ENCODE results near the gene MEPCE. TPM values are rescaled to one million over a fixed set of nuclear protein-coding genes. Genes with fewer than 3 reads are reported as not detected.

MEPCE gene
- total and polyA plus RNA-seq, 9 of the 15 experiments (the other 6 are each of a cell fraction or from before 2014, with no cell fraction given) = 10.9 to 76.3 (median 44.1) TPM

DNA sequence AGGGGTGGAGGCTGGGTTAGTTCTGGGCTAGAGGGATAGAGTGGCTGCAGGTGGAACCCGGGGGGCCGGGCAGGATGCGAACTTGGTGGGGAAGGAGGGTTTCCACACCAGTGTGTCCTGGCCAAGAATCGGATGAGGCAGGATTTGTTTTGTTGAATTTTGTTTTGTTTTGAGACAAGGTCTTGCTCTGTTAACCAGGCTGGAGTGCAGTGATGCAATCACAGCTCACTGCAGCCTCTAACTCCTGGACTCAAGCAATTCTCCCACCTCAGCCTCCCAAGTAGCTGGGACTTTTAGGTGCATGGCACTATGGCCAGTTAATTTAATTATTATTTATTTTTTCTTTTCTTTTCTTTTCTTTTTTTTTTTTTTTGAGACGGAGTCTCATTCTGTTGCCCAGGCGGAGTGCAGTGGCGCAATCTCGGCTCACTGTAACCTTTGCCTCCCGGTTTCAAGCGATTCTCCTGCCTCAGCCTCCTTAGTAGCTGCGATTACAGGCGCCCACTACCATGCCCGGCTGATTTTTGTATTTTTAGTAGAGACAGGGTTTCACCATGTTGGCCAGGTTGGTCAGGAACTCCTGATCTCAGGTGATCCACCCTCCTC is 19.7 kb downstream of the MEPCE start (continued):
- TF ChIP-seq TBP (optimal IDR thresholded peaks at IDR 0.05; ENCODE audit: low read depth, low read length) = no peak
- TF ChIP-seq ZNF316 (IDR thresholded peaks at IDR 0.05) = no peak
- no peak for TF ChIP-seq ZNF12 (CRISPR knock-in tag; IDR thresholded peaks at IDR 0.05)
- no peak for TF ChIP-seq DPF2 (IDR thresholded peaks at IDR 0.05)
- TF ChIP-seq, protein P1, sequence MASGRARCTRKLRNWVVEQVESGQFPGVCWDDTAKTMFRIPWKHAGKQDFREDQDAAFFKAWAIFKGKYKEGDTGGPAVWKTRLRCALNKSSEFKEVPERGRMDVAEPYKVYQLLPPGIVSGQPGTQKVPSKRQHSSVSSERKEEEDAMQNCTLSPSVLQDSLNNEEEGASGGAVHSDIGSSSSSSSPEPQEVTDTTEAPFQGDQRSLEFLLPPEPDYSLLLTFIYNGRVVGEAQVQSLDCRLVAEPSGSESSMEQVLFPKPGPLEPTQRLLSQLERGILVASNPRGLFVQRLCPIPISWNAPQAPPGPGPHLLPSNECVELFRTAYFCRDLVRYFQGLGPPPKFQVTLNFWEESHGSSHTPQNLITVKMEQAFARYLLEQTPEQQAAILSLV (tag; IDR thresholded peaks at IDR 0.05) = no peak
- no peak for TF ChIP-seq CSDE1 (IDR thresholded peaks at IDR 0.05)
- no peak for TF ChIP-seq ZNF512 (tag; IDR thresholded peaks at IDR 0.05)
- no peak for TF ChIP-seq PHF8 (IDR thresholded peaks at IDR 0.05; ENCODE audit: borderline replicate concordance, low read length)
- TF ChIP-seq CTBP1 (IDR thresholded peaks at IDR 0.05; ENCODE audit: borderline replicate concordance) = no peak
- no peak for TF ChIP-seq ETV6 (IDR thresholded peaks at IDR 0.05; ENCODE audit: borderline replicate concordance in 1 of 2, low read depth in 2 of 2, low read length in 1 of 2)
- TF ChIP-seq ETV6 (CRISPR knock-in tag; IDR thresholded peaks at IDR 0.05; ENCODE audit: borderline replicate concordance) = no peak
- TF ChIP-seq, protein P2, sequence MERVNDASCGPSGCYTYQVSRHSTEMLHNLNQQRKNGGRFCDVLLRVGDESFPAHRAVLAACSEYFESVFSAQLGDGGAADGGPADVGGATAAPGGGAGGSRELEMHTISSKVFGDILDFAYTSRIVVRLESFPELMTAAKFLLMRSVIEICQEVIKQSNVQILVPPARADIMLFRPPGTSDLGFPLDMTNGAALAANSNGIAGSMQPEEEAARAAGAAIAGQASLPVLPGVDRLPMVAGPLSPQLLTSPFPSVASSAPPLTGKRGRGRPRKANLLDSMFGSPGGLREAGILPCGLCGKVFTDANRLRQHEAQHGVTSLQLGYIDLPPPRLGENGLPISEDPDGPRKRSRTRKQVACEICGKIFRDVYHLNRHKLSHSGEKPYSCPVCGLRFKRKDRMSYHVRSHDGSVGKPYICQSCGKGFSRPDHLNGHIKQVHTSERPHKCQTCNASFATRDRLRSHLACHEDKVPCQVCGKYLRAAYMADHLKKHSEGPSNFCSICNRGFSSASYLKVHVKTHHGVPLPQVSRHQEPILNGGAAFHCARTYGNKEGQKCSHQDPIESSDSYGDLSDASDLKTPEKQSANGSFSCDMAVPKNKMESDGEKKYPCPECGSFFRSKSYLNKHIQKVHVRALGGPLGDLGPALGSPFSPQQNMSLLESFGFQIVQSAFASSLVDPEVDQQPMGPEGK (CRISPR knock-in tag; IDR thresholded peaks at IDR 0.05; ENCODE audit: borderline replicate concordance) = no peak
- no peak for TF ChIP-seq CBX2 (IDR thresholded peaks at IDR 0.05; ENCODE audit: insufficient read depth, low read length, poor library complexity, severe bottlenecking)
- no peak for TF ChIP-seq NR2C2 (CRISPR knock-in tag; IDR thresholded peaks at IDR 0.05)
- no peak for TF ChIP-seq NR2C2 (tag; IDR thresholded peaks at IDR 0.05)
- TF ChIP-seq ARID2 (IDR thresholded peaks at IDR 0.05) = no peak
- TF ChIP-seq MAFF (IDR thresholded peaks at IDR 0.05; ENCODE audit: low read length) = no peak
- TF ChIP-seq MYBL2 (IDR thresholded peaks at IDR 0.05; ENCODE audit: low read depth) = no peak
- TF ChIP-seq MYBL2 (CRISPR knock-in tag; IDR thresholded peaks at IDR 0.05; ENCODE audit: borderline replicate concordance) = no peak
- TF ChIP-seq, protein P3, sequence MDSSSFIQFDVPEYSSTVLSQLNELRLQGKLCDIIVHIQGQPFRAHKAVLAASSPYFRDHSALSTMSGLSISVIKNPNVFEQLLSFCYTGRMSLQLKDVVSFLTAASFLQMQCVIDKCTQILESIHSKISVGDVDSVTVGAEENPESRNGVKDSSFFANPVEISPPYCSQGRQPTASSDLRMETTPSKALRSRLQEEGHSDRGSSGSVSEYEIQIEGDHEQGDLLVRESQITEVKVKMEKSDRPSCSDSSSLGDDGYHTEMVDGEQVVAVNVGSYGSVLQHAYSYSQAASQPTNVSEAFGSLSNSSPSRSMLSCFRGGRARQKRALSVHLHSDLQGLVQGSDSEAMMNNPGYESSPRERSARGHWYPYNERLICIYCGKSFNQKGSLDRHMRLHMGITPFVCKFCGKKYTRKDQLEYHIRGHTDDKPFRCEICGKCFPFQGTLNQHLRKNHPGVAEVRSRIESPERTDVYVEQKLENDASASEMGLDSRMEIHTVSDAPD (CRISPR knock-in tag; IDR thresholded peaks at IDR 0.05) = no peak
- no peak for TF ChIP-seq KLF13 (tag; IDR thresholded peaks at IDR 0.05; ENCODE audit: borderline replicate concordance, low read depth)
